Measurements from ENCODE around the gene CACNA2D4.

Gene CACNA2D4

DNA sequence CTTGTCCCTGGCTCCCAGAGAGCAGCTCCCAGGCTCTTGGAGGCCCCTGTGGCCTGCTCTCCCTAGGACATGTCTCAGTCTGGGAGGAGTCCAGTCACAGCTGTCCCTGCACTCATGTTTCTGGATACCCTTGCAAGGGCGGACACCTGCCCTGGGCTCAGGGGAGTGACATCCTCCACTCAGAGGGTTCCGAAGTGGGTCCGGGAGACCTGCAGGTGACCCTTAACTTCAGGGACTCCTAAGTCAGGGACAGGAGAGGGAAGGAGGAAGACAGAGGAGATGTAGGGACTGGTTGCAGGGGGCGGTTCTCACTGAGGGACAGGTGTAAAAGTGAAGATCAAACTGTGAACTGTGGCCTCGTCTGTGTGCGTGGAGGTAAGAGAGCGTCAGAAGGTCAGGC, 37.6 kb downstream of the CACNA2D4 start:
- no peak for DNase-seq (ENCODE audit: extremely low read depth, insufficient read length)
- Histone ChIP-seq H3K4me3 (replicated peaks; ENCODE audit: low read depth, low read length) (no peak overlapping the region), H3K27me3 (replicated peaks; ENCODE audit: control insufficient read depth, insufficient read depth, low read length) (no peaks in the 10 kb centered on the region; the same call in 1 of the 2 replicates), H3K36me3 (ENCODE audit: control insufficient read depth, insufficient read depth, low read length) (no peaks in the 10 kb centered on the region)
- TF ChIP-seq, protein P1, sequence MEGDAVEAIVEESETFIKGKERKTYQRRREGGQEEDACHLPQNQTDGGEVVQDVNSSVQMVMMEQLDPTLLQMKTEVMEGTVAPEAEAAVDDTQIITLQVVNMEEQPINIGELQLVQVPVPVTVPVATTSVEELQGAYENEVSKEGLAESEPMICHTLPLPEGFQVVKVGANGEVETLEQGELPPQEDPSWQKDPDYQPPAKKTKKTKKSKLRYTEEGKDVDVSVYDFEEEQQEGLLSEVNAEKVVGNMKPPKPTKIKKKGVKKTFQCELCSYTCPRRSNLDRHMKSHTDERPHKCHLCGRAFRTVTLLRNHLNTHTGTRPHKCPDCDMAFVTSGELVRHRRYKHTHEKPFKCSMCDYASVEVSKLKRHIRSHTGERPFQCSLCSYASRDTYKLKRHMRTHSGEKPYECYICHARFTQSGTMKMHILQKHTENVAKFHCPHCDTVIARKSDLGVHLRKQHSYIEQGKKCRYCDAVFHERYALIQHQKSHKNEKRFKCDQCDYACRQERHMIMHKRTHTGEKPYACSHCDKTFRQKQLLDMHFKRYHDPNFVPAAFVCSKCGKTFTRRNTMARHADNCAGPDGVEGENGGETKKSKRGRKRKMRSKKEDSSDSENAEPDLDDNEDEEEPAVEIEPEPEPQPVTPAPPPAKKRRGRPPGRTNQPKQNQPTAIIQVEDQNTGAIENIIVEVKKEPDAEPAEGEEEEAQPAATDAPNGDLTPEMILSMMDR (IDR thresholded peaks at IDR 0.05; ENCODE audit: insufficient read depth, low read length, poor library complexity, severe bottlenecking), result no peak

DNA sequence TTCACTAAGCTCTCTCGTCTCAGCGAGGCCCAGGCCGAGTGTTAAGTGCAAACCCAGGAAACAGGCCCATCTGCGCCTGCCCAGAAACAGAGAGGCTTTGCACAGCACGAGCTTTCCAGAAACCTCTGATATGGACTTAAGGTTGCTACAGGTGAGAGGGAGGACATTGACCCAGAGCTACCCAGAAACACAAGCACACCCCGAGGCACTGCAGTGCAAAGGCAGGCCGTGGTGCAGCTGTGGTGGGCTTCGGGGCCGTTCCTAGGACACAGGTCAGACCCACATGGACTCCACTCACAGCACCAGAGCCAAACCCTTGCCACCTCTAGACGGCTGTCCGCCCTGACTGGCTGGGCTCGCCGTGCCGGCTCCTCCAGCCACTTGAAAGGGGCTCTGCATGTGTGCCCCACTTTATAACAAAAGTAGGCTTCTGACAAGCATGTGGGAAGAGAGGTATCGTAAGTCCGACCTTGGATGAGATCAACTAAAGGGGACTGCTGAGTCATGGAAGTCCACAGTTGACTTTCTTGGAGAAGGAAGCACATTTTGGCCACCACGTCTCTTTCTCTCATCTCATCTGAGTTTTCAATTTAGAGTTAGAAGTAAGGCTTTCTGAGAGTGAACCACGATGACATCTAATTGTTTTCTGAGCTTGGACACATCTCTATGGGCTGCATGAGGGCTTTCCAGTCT, 38.2 kb downstream of the CACNA2D4 start:
- H3K27me3 ChIP-seq (replicated peaks; ENCODE audit: control insufficient read depth, insufficient read depth, low read length), result no peaks in the 10 kb centered on the region; the same call in 1 of the 2 replicates
- no peak for DNase-seq (ENCODE audit: extremely low read depth, insufficient read length)
- no peak overlapping the region for H3K4me3 ChIP-seq (replicated peaks; ENCODE audit: low read depth, low read length)
- no peaks in the 10 kb centered on the region for H3K36me3 ChIP-seq (ENCODE audit: control insufficient read depth, insufficient read depth, low read length)
- TF ChIP-seq, protein P1 (IDR thresholded peaks at IDR 0.05; ENCODE audit: insufficient read depth, low read length, poor library complexity, severe bottlenecking), result no peak

DNA sequence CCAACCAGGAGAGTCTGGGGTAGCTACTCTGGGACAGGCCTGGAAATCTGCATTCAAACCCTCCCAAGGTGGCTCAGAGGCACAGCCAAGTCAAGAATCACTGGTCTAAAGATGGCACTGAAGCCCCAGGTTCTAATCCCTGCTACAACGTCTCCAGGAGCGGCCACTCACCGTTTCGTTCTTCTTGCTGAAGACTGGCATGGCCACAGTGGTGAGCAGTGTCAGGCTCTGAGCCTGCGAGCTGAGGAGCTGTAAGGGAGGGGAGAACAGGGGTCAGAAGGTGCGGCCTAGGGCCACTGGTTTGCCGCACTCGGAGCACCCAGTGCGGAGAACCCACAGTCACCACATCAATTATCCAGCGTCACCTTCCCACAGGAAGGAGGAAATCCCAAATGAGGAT, 38.8 kb downstream of the CACNA2D4 start:
- TF ChIP-seq, protein P1 (IDR thresholded peaks at IDR 0.05; ENCODE audit: insufficient read depth, low read length, poor library complexity, severe bottlenecking), result no peak
- no peak for DNase-seq (ENCODE audit: extremely low read depth, insufficient read length)
- H3K36me3 ChIP-seq (ENCODE audit: control insufficient read depth, insufficient read depth, low read length), result no peaks in the 10 kb centered on the region
- H3K4me3 ChIP-seq (replicated peaks; ENCODE audit: low read depth, low read length), result no peak overlapping the region
- H3K27me3 ChIP-seq (replicated peaks; ENCODE audit: control insufficient read depth, insufficient read depth, low read length), result no peaks in the 10 kb centered on the region; the same call in 1 of the 2 replicates

DNA sequence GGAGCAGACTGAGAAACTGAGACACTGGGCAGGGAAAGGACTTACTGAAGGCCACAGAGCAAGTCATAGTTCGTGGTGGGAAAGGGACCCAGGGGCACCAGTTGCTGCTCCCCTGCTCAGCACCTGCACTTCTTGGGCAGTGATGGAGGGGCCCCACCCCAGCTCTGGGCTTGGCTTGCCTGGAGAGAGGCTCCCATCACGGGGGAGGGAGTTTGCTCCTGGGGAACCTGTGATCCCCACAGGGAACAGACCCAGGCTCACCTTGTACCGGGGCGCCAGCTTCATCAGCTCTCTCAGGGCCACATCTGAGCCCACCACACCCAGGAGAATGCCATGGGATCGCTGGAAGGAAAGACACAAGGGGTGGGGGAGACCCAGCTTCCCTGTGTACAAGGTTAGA, 39.8 kb downstream of the CACNA2D4 start:
- Histone ChIP-seq H3K36me3 (ENCODE audit: control insufficient read depth, insufficient read depth, low read length) (no peaks in the 10 kb centered on the region), H3K4me3 (replicated peaks; ENCODE audit: low read depth, low read length) (no peak overlapping the region), H3K27me3 (replicated peaks; ENCODE audit: control insufficient read depth, insufficient read depth, low read length) (peaks cover 2% of the 10 kb centered on the region)
- no peak for DNase-seq (ENCODE audit: extremely low read depth, insufficient read length)
- TF ChIP-seq, protein P1 (IDR thresholded peaks at IDR 0.05; ENCODE audit: insufficient read depth, low read length, poor library complexity, severe bottlenecking), result no peak

DNA sequence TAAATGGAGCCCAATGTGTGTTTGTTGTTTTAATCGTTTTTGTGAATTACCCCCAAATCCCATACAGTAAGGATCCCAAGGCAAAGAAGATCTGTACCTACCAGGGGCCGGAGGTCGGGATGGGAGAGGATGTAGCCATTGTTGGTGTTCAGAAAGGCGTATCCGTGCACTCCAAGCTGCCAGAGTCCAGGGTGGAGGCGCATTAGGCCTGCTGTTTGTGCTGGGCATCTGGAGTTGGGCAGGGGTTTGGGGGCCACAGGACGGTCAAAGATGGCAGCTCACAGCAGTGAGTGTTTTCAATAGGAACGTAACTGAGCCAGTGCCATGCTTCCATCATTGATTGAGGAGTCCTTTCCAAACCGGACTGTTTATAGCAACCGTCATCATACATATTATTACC, 40.2 kb downstream of the CACNA2D4 start:
- TF ChIP-seq, protein P1 (IDR thresholded peaks at IDR 0.05; ENCODE audit: insufficient read depth, low read length, poor library complexity, severe bottlenecking), result no peak
- peaks cover 2% of the 10 kb centered on the region for H3K27me3 ChIP-seq (replicated peaks; ENCODE audit: control insufficient read depth, insufficient read depth, low read length)
- no peak overlapping the region for H3K4me3 ChIP-seq (replicated peaks; ENCODE audit: low read depth, low read length)
- no peak for DNase-seq (ENCODE audit: extremely low read depth, insufficient read length)
- H3K36me3 ChIP-seq (ENCODE audit: control insufficient read depth, insufficient read depth, low read length), result no peaks in the 10 kb centered on the region
